Measurements from ENCODE around the gene RENBP.

The RENBP gene

GRCh38 chrX:153941336-153942252 lies 2.8 kb downstream of the RENBP start:
- no peaks in the 10 kb centered on the region for H3K36me3 ChIP-seq (ENCODE audit: control insufficient read depth, insufficient read depth, low read length)
- no peaks in the 10 kb centered on the region for H3K4me1 ChIP-seq
- H3K9me3 ChIP-seq (ENCODE audit: control insufficient read depth, low read length): no peaks in the 10 kb centered on the region
- TF ChIP-seq, protein P1, sequence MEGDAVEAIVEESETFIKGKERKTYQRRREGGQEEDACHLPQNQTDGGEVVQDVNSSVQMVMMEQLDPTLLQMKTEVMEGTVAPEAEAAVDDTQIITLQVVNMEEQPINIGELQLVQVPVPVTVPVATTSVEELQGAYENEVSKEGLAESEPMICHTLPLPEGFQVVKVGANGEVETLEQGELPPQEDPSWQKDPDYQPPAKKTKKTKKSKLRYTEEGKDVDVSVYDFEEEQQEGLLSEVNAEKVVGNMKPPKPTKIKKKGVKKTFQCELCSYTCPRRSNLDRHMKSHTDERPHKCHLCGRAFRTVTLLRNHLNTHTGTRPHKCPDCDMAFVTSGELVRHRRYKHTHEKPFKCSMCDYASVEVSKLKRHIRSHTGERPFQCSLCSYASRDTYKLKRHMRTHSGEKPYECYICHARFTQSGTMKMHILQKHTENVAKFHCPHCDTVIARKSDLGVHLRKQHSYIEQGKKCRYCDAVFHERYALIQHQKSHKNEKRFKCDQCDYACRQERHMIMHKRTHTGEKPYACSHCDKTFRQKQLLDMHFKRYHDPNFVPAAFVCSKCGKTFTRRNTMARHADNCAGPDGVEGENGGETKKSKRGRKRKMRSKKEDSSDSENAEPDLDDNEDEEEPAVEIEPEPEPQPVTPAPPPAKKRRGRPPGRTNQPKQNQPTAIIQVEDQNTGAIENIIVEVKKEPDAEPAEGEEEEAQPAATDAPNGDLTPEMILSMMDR (IDR thresholded peaks at IDR 0.05): no peak
- H3K4me2 ChIP-seq (ENCODE audit: low read length): no peak overlapping the region
- H3K27ac ChIP-seq: no peak overlapping the region
- H3K4me3 ChIP-seq (ENCODE audit: low read depth, low read length): no peak overlapping the region
- no peaks in the 10 kb centered on the region for H3K79me2 ChIP-seq
- H3K27me3 ChIP-seq (ENCODE audit: control insufficient read depth, insufficient read depth, low read length): no peaks in the 10 kb centered on the region
- no peak overlapping the region for H2AFZ ChIP-seq
- no peak overlapping the region for H3K9ac ChIP-seq

DNA sequence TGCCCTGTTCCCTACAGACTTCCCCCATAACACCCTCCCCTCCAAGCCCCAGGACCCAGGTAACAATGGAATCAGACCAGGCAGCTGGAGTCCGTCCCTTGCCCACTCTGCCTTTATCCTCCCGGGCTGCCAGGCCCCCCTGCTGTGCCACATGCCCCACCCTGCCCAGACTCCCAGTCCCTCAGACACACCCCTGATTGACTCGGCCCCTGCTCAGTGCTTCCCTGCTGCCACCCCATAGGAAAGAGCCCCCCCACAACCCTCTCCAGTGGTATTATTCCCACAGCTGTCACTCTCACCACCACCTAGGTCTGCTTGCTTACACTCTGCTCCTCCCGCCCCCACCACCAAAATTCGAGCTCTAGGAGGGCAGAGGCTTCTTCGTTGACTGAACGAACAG lies 4.9 kb downstream of the RENBP start:
- TF ChIP-seq, protein P1 (IDR thresholded peaks at IDR 0.05): no peak
- Histone ChIP-seq H3K4me2 (ENCODE audit: low read length) (no peak overlapping the region), H3K4me3 (ENCODE audit: low read depth, low read length) (no peak overlapping the region), H3K36me3 (ENCODE audit: control insufficient read depth, insufficient read depth, low read length) (no peaks in the 10 kb centered on the region), H3K9ac (no peak overlapping the region), H3K4me1 (no peaks in the 10 kb centered on the region), H3K79me2 (no peaks in the 10 kb centered on the region), H3K27ac (no peak overlapping the region), H2AFZ (no peak overlapping the region), H3K27me3 (ENCODE audit: control insufficient read depth, insufficient read depth, low read length) (no peaks in the 10 kb centered on the region), H3K9me3 (ENCODE audit: control insufficient read depth, low read length) (no peaks in the 10 kb centered on the region)

- no peak overlapping the region for H3K27ac ChIP-seq
- H3K9me3 ChIP-seq (ENCODE audit: control insufficient read depth, low read length): no peaks in the 10 kb centered on the region
- no peaks in the 10 kb centered on the region for H3K27me3 ChIP-seq (ENCODE audit: control insufficient read depth, insufficient read depth, low read length)
Measured at GRCh38 chrX:153938226-153938786, 6.1 kb downstream of the RENBP start.

DNA sequence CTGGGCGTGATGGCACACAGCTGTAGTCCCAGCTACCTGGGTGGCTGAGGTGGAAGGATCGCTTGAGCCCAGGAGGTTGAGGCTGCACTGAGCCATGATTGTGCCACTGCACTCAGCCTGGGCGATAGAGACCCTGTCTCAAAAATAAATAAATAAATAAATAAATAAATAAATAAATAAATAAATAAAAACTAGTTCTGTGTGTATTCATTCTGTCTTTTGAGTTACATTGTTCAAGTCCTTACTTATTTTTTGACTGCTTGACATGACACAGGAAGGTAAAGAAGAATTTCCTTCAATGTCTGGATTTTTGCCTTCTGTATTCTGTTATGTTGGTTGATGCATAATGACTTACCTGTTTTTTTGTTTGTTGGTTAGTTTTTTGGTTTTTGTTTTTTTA lies 7.4 kb downstream of the RENBP start:
- Histone ChIP-seq H3K79me2 (no peaks in the 10 kb centered on the region), H3K4me3 (ENCODE audit: low read depth, low read length) (no peak overlapping the region), H3K4me2 (ENCODE audit: low read length) (no peak overlapping the region), H3K4me1 (no peaks in the 10 kb centered on the region), H3K9ac (no peak overlapping the region), H3K9me3 (ENCODE audit: control insufficient read depth, low read length) (no peaks in the 10 kb centered on the region), H3K27me3 (ENCODE audit: control insufficient read depth, insufficient read depth, low read length) (no peaks in the 10 kb centered on the region), H2AFZ (no peak overlapping the region), H3K27ac (no peak overlapping the region), H3K36me3 (ENCODE audit: control insufficient read depth, insufficient read depth, low read length) (no peaks in the 10 kb centered on the region)
- TF ChIP-seq, protein P1 (IDR thresholded peaks at IDR 0.05): no peak

More at GRCh38 chrX:153938226-153938786, 6.1 kb downstream of the RENBP start:
- no peaks in the 10 kb centered on the region for H3K79me2 ChIP-seq
- H3K4me1 ChIP-seq: no peaks in the 10 kb centered on the region
- TF ChIP-seq, protein P1 (IDR thresholded peaks at IDR 0.05): no peak
- no peak overlapping the region for H3K9ac ChIP-seq
- H3K4me2 ChIP-seq (ENCODE audit: low read length): no peak overlapping the region
- no peak overlapping the region for H2AFZ ChIP-seq
- H3K36me3 ChIP-seq (ENCODE audit: control insufficient read depth, insufficient read depth, low read length): no peaks in the 10 kb centered on the region
- no peak overlapping the region for H3K4me3 ChIP-seq (ENCODE audit: low read depth, low read length)
